HepG2 (cell line): ENCODE measurements around the gene THSD4. TPM values are rescaled to one million over a fixed set of nuclear protein-coding genes. Genes with fewer than 3 reads are reported as not detected.

Experiments
- CEBPG ChIP-seq: IDR thresholded peaks from 2 replicates; pipeline ENCODE4 v1.6.1; 2016
- KDM5A ChIP-seq: fragments of 200-600 bp; sonication (generic); IDR thresholded peaks from 2 replicates; pipeline ENCODE4 v1.7.0; 2018; ENCODE audit warnings: antibody characterized with exemption, mild to moderate bottlenecking, low read length, borderline replicate concordance
- NCOR1 ChIP-seq: fragments of 200-600 bp; sonication (generic); IDR thresholded peaks from 2 replicates; pipeline ENCODE4 v1.7.0; 2017; ENCODE audit warnings: antibody characterized with exemption, low read length, borderline replicate concordance
- PTBP1 ChIP-seq: fragments of 200-400 bp; formaldehyde crosslinking; IDR thresholded peaks from 2 replicates; pipeline ENCODE4 v1.6.1; 2018; ENCODE audit warnings: low read length, low read depth; ENCODE audit not compliant: poor library complexity, severe bottlenecking
- SOX5 ChIP-seq: IDR thresholded peaks from 2 replicates; pipeline ENCODE4 v1.6.1; 2016; ENCODE audit warnings: borderline replicate concordance
- TBL1XR1 ChIP-seq: fragments of 150-350 bp; IDR thresholded peaks from 2 replicates; pipeline ENCODE4 v1.6.1; 2014; ENCODE audit warnings: borderline replicate concordance, low read length; ENCODE audit not compliant: partially characterized antibody
- TCF12 ChIP-seq, 2 experiments: fragments of 450-650 bp in 1 of 2; sonication (generic) in 1 of 2; formaldehyde crosslinking in 1 of 2; IDR thresholded peaks; 2 replicates each; pipeline versions ENCODE4 v1.6.1 to v1.8.0; 2017 to 2022; ENCODE audit warnings: antibody characterized with exemption in 1 of 2, mild to moderate bottlenecking in 1 of 2, missing genetic modification reagents in 1 of 2, moderate library complexity in 1 of 2
- ZBTB44 ChIP-seq: sonication (generic); formaldehyde crosslinking; IDR thresholded peaks from 2 replicates; pipeline ENCODE4 v1.4.0; 2020; ENCODE audit warnings: missing genetic modification reagents
- ZNF160 ChIP-seq: sonication (generic); formaldehyde crosslinking; IDR thresholded peaks from 2 replicates; pipeline ENCODE4 v1.8.0; 2022; ENCODE audit warnings: mild to moderate bottlenecking, inconsistent platforms, missing genetic modification reagents
- ZNF431 ChIP-seq: sonication (generic); formaldehyde crosslinking; IDR thresholded peaks from 2 replicates; pipeline ENCODE4 v1.9.0; 2022; ENCODE audit warnings: missing genetic modification reagents, low read depth, mild to moderate bottlenecking, borderline replicate concordance
- ZNF567 ChIP-seq: sonication (generic); formaldehyde crosslinking; IDR thresholded peaks from 2 replicates; pipeline ENCODE4 v1.8.1; 2023; ENCODE audit warnings: mild to moderate bottlenecking, missing genetic modification reagents, borderline replicate concordance
- polyA plus RNA-seq, 8 experiments: library from polyadenylated mRNA; depleted of rRNA in 3 of 8; stranded (reverse) in 7 of 8; unstranded in 1 of 8; fragments of >200 nt; fragmentation: Illumina TruSeq in 4 of 8; extraction: Trizol in 4 of 8; gene quantifications; 2 replicates each; pipeline versions ENCODE4 v1.2.1 to v1.2.3, GENCODE V29; 2011 to 2016; ENCODE audit warnings: low read depth in 4 of 8, missing spikeins in 1 of 8, mixed read lengths in 1 of 8; ENCODE audit not compliant: insufficient read depth in 1 of 8
- total RNA-seq, 5 experiments: library from RNA; depleted of rRNA; stranded (reverse); fragments of >200 nt; fragmentation: Illumina TruSeq; extraction: Trizol; gene quantifications; 2 replicates each; pipeline ENCODE4 v1.2.3, GENCODE V29; 2016; ENCODE audit warnings: low read depth in 1 of 5
- TF ChIP-seq, protein P1 (sequence below): sonication (generic); formaldehyde crosslinking; IDR thresholded peaks from 2 replicates; pipeline ENCODE4 v1.5.0; 2020; ENCODE audit warnings: missing genetic modification reagents

THSD4 gene
- total and polyA plus RNA-seq, 2 of the 13 experiments (the other 11 are each of a cell fraction or from before 2014, with no cell fraction given) = 0.07 to 0.21 TPM

DNA sequence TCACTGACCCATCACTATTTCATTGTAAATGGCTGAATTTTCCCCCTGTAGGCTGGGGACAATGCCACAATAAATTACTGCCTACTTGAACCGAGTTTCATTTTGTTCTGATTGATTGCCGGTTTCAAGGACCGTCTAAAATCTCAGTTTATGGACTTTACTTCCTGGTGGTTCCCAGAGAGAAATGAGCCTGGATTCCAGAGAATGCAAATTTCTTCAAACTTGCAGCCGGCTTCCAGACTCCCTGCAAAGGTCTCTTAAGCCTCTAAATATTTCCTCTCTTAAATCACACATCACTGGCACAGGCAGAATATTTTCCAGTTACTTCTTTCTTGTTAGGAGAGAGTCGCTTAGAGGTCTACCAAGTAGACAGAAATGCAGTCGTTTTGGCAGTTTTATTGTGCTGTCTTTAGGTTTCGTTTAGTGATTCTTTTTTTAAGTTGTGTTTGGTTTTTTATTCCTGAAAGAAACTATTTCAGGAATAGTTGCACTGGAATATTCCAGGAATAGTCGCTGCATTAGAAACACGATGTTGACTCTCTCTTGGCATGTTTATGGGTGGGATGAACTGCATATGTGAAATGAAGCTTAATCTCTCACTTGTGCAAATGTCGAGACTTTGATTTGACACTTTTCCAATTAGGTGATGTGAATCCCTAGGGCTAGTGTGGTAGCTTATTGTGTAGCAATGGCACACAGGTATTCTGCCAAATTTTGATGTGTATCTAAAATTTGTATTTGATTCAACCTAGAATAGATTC, 411.0 kb downstream of the THSD4 start (continued):
- no peak for TF ChIP-seq TBL1XR1
- TF ChIP-seq NCOR1 = no peak
- no peak for TF ChIP-seq SOX5 (CRISPR knock-in tag)
- no peak for TF ChIP-seq CEBPG (CRISPR knock-in tag)
- TF ChIP-seq ZNF160 = no peak
- no peak for TF ChIP-seq ZNF431
- TF ChIP-seq KDM5A = no peak
- TF ChIP-seq ZNF567 = no peak
- TF ChIP-seq, protein P1, sequence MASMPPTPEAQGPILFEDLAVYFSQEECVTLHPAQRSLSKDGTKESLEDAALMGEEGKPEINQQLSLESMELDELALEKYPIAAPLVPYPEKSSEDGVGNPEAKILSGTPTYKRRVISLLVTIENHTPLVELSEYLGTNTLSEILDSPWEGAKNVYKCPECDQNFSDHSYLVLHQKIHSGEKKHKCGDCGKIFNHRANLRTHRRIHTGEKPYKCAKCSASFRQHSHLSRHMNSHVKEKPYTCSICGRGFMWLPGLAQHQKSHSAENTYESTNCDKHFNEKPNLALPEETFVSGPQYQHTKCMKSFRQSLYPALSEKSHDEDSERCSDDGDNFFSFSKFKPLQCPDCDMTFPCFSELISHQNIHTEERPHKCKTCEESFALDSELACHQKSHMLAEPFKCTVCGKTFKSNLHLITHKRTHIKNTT = no peak
- no peak for TF ChIP-seq TCF12 (IDR thresholded peaks at IDR 0.05)
- no peak for TF ChIP-seq TCF12 (CRISPR knock-in tag; IDR thresholded peaks at IDR 0.05)
- TF ChIP-seq ZBTB44 (CRISPR knock-in tag) = no peak
- no peak for TF ChIP-seq PTBP1
- TF ChIP-seq, all 625 proteins: peak for 0
